Measurements from ENCODE around the gene HBA2. TPM values are rescaled to one million over a fixed set of nuclear protein-coding genes. Genes with fewer than 3 reads are reported as not detected.

The HBA2 gene
- total RNA-seq, 1 experiment from 2014 or later, result not detected

DNA sequence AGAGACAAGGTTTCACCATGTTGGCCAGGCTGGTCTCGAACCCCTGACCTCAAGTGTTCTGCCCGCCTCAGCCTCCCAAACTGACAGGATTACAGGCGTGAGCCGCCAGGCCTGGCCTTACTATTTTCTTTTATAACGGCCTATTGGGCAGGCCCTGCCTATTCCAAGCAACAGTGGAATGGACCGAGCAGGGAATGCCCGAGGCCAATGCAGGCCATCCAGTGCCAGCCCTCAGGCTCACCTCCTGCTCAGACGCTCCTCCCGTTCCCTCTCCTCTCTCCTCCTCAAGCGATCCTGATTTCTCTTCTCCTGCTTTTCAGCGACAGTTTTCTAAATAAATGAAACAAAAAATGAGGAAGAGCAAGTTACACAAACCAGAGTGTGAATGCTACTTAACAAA lies 20.0 kb downstream of the HBA2 start:
- Histone ChIP-seq H4K20me1 (ENCODE audit: low read length) (no peaks in the 10 kb centered on the region), H3K4me1 (ENCODE audit: insufficient read depth, low read length) (no peaks in the 10 kb centered on the region), H2AFZ (ENCODE audit: low read length) (no peak overlapping the region), H3K79me2 (ENCODE audit: low read length) (no peaks in the 10 kb centered on the region), H3K4me3 (ENCODE audit: low read length) (no peak overlapping the region), H3K9me2 (replicated peaks; ENCODE audit: low read length) (no peaks in the 10 kb centered on the region), H3K9me3 (ENCODE audit: low read length) (no peaks in the 10 kb centered on the region), H3K4me2 (ENCODE audit: low read length) (no peak overlapping the region), H3K36me3 (ENCODE audit: low read depth, low read length) (peaks cover 19% of the 10 kb centered on the region), H3K27ac (ENCODE audit: low read length) (no peak overlapping the region), H3K27me3 (ENCODE audit: low read length) (no peaks in the 10 kb centered on the region), H3F3A (ENCODE audit: low read length, unreplicated experiment) (no peaks in the 10 kb centered on the region), H3K9ac (ENCODE audit: low read length) (no peak overlapping the region)
- CTCF ChIA-PET, result no interaction called here
- TF ChIP-seq EZH2phosphoT487 (IDR thresholded peaks at IDR 0.05; ENCODE audit: borderline replicate concordance, low read length) (no peak), EZH2 (IDR thresholded peaks at IDR 0.05; ENCODE audit: low read length, unreplicated experiment) (no peak)
- TF ChIP-seq, protein P1, sequence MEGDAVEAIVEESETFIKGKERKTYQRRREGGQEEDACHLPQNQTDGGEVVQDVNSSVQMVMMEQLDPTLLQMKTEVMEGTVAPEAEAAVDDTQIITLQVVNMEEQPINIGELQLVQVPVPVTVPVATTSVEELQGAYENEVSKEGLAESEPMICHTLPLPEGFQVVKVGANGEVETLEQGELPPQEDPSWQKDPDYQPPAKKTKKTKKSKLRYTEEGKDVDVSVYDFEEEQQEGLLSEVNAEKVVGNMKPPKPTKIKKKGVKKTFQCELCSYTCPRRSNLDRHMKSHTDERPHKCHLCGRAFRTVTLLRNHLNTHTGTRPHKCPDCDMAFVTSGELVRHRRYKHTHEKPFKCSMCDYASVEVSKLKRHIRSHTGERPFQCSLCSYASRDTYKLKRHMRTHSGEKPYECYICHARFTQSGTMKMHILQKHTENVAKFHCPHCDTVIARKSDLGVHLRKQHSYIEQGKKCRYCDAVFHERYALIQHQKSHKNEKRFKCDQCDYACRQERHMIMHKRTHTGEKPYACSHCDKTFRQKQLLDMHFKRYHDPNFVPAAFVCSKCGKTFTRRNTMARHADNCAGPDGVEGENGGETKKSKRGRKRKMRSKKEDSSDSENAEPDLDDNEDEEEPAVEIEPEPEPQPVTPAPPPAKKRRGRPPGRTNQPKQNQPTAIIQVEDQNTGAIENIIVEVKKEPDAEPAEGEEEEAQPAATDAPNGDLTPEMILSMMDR (conservative IDR thresholded peaks at IDR 0.05; ENCODE audit: low read depth, low read length), result no peak
- BruUV-seq (replicated peaks), result no TSS peak
- ATAC-seq (no peak), DNase-seq (no peak)
- POLR2A ChIA-PET (ENCODE audit: unreplicated experiment), result no interaction called here
- intact Hi-C loops (cut with micrococcal nuclease), result no loop called here

DNA sequence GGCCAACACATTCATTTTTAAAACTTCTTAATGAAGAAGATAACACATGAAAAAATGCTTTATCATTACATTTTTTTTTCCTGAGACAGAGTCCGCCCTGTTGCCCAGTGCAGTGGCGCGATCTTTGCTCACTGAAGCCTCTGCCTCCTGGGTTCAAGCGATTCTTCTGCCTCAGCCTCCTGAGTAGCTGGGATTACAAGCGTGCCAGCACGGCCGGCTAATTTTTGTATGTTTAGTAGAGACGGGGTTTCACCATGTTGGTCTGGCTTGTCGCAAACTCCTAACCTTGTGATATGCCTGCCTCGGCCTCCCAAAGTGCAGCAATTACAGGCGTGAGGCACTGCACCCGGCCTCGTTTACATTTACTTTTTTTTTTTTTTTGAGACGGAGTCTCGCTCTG lies 20.8 kb downstream of the HBA2 start:
- ChIA-PET POLR2A (ENCODE audit: unreplicated experiment) (no interaction called here), CTCF (no interaction called here)
- Histone ChIP-seq H3K4me1 (ENCODE audit: insufficient read depth, low read length) (no peaks in the 10 kb centered on the region), H4K20me1 (ENCODE audit: low read length) (no peaks in the 10 kb centered on the region), H3K9me2 (replicated peaks; ENCODE audit: low read length) (no peaks in the 10 kb centered on the region), H2AFZ (ENCODE audit: low read length) (no peak overlapping the region), H3K79me2 (ENCODE audit: low read length) (no peaks in the 10 kb centered on the region), H3K4me3 (ENCODE audit: low read length) (no peak overlapping the region), H3F3A (ENCODE audit: low read length, unreplicated experiment) (no peaks in the 10 kb centered on the region), H3K9me3 (ENCODE audit: low read length) (no peaks in the 10 kb centered on the region), H3K27me3 (ENCODE audit: low read length) (no peaks in the 10 kb centered on the region), H3K36me3 (ENCODE audit: low read depth, low read length) (peaks cover 23% of the 10 kb centered on the region), H3K4me2 (ENCODE audit: low read length) (no peak overlapping the region), H3K27ac (ENCODE audit: low read length) (no peak overlapping the region), H3K9ac (ENCODE audit: low read length) (no peak overlapping the region)
- intact Hi-C loops (cut with micrococcal nuclease), result no loop called here
- BruUV-seq (replicated peaks), result no TSS peak
- ATAC-seq (no peak), DNase-seq (no peak)
- TF ChIP-seq, protein P1 (conservative IDR thresholded peaks at IDR 0.05; ENCODE audit: low read depth, low read length), result no peak
- TF ChIP-seq EZH2phosphoT487 (IDR thresholded peaks at IDR 0.05; ENCODE audit: borderline replicate concordance, low read length) (no peak), EZH2 (IDR thresholded peaks at IDR 0.05; ENCODE audit: low read length, unreplicated experiment) (no peak)

DNA sequence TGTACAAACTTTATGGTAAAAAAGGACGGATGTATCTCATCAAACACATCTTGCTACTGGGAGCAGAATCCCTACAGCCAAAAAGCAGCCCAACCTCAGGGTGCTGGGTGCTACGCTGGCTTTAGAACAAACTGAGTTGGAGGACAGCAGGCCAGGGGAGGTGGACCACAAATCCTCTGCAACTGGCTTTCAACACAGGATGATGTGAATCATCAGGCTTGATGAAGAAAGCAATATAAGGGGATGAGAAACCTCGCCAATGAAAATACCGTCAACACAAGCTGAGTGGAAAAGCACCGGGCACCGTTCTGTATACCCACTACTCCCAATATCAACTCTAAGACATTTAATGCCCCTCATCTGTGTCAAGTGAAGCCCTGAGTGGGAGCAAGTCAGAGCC lies 21.8 kb downstream of the HBA2 start:
- ChIA-PET POLR2A (ENCODE audit: unreplicated experiment) (no interaction called here), CTCF (interaction anchor here (0.6 kb wide), 1 partner anchor 34 kb away, joined by 3 read pairs; no protein-coding TSS in a partner anchor)
- ATAC-seq, result no peak
- Histone ChIP-seq H2AFZ (ENCODE audit: low read length) (no peak overlapping the region), H3K9ac (ENCODE audit: low read length) (no peak overlapping the region), H3F3A (ENCODE audit: low read length, unreplicated experiment) (no peaks in the 10 kb centered on the region), H3K27ac (ENCODE audit: low read length) (no peak overlapping the region), H3K4me1 (ENCODE audit: insufficient read depth, low read length) (no peaks in the 10 kb centered on the region), H3K9me2 (replicated peaks; ENCODE audit: low read length) (no peaks in the 10 kb centered on the region), H3K4me3 (ENCODE audit: low read length) (no peak overlapping the region), H3K27me3 (ENCODE audit: low read length) (no peaks in the 10 kb centered on the region), H3K9me3 (ENCODE audit: low read length) (no peaks in the 10 kb centered on the region), H3K36me3 (ENCODE audit: low read depth, low read length) (peaks cover 26% of the 10 kb centered on the region), H3K79me2 (ENCODE audit: low read length) (no peaks in the 10 kb centered on the region), H4K20me1 (ENCODE audit: low read length) (no peaks in the 10 kb centered on the region), H3K4me2 (ENCODE audit: low read length) (no peak overlapping the region)
- no peak for TF ChIP-seq EZH2 (IDR thresholded peaks at IDR 0.05; ENCODE audit: low read length, unreplicated experiment)
- no peak for TF ChIP-seq EZH2phosphoT487 (IDR thresholded peaks at IDR 0.05; ENCODE audit: borderline replicate concordance, low read length)
- TF ChIP-seq, protein P1 (conservative IDR thresholded peaks at IDR 0.05; ENCODE audit: low read depth, low read length), result no peak
- no peak for DNase-seq
- intact Hi-C loops (cut with micrococcal nuclease), result no loop called here
- BruUV-seq (replicated peaks), result no TSS peak

All from PC-3 (cell line).